MCF 10A (cell line): ENCODE measurements around the gene PTPRCAP. TPM values are rescaled to one million over a fixed set of nuclear protein-coding genes. Genes with fewer than 3 reads are reported as not detected.
"Not testable (repeated sequence)": the region's sequence is repeated elsewhere in the genome, so short reads cannot be mapped to it uniquely, and the experiment has no call there.

Experiments
- Bru-seq: library from RNA; stranded (reverse); fragments of 400-500 nt; gene quantifications from one replicate; lab custom pipeline; 2021; lab: Mats Ljungman, UMichigan
- BruChase-seq, 2 experiments: library from RNA; stranded (reverse); fragments of 400-500 nt; gene quantifications; one replicate each; lab custom pipeline; 2021; lab: Mats Ljungman, UMichigan
- BruUV-seq: library from RNA; stranded (reverse); fragments of 400-500 nt; replicated peaks from 2 replicates; lab custom pipeline; 2021; lab: Mats Ljungman, UMichigan
- CTCF ChIA-PET: fragments of 300-600 bp; sonication (Branson Sonifier 250); formaldehyde crosslinking; extraction: SDS; loops from one replicate; lab custom pipeline; 2021; ENCODE audit warnings: antibody characterized with exemption, inconsistent platforms; lab: Yijun Ruan, JAX
- POLR2A ChIA-PET: fragments of 300-600, 350-650 bp; sonication (Branson Sonifier 250); formaldehyde crosslinking; extraction: SDS; loops from one replicate; lab custom pipeline; 2020; ENCODE audit warnings: antibody characterized with exemption, inconsistent platforms; lab: Yijun Ruan, JAX
- DNase-seq: peaks from one replicate; pipeline ENCODE4 v3.0.0-alpha.2; 2018; ENCODE audit not compliant: unreplicated experiment
- H3K27ac Mint-ChIP-seq: one replicate; pipeline ENCODE4 v1.8.0; 2022; ENCODE audit warnings: mild to moderate bottlenecking, low read depth, mixed read lengths; ENCODE audit not compliant: unreplicated experiment
- H3K27me3 Mint-ChIP-seq: one replicate; pipeline ENCODE4 v1.8.0; 2022; ENCODE audit warnings: mixed read lengths; ENCODE audit not compliant: insufficient read depth, unreplicated experiment
- H3K36me3 Mint-ChIP-seq: one replicate; pipeline ENCODE4 v1.8.0; 2022; ENCODE audit warnings: mild to moderate bottlenecking, moderate library complexity, mixed read lengths; ENCODE audit not compliant: insufficient read depth, unreplicated experiment
- H3K4me1 Mint-ChIP-seq: one replicate; pipeline ENCODE4 v1.8.0; 2022; ENCODE audit warnings: mixed read lengths; ENCODE audit not compliant: insufficient read depth, unreplicated experiment
- H3K4me3 Mint-ChIP-seq: one replicate; pipeline ENCODE4 v1.8.0; 2022; ENCODE audit warnings: mild to moderate bottlenecking, moderate library complexity, mixed read lengths; ENCODE audit not compliant: unreplicated experiment
- H3K9me3 Mint-ChIP-seq: one replicate; pipeline ENCODE4 v1.8.0; 2022; ENCODE audit warnings: mixed read lengths; ENCODE audit not compliant: unreplicated experiment
- intact Hi-C: fragments of 100-400 bp; cut with micrococcal nuclease; formaldehyde crosslinking; loops from 2 replicates; pipeline ENCODE4 v1.14.1; 2022
- long read RNA-seq: library from polyadenylated mRNA; stranded (forward); transcript quantifications from one replicate; pipeline ENCODE4 v2.0.0, GENCODE V29; 2022
- total RNA-seq: library from RNA; stranded (reverse); gene quantifications from 2 replicates; pipeline ENCODE4 v1.2.3, GENCODE V29; 2022
- TF ChIP-seq, protein P1 (sequence below): fragments of 200-600 bp; IDR thresholded peaks from one replicate; pipeline ENCODE4 v1.8.0; 2022; ENCODE audit warnings: antibody characterized with exemption, mild to moderate bottlenecking; ENCODE audit not compliant: unreplicated experiment

PTPRCAP gene, protein sequence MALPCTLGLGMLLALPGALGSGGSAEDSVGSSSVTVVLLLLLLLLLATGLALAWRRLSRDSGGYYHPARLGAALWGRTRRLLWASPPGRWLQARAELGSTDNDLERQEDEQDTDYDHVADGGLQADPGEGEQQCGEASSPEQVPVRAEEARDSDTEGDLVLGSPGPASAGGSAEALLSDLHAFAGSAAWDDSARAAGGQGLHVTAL
- total RNA-seq (0.54 and 0.86 TPM in 2 replicates), Bru-seq, nascent RNA (percentile 43 among the genes with signal in this experiment), BruChase-seq, experiment 1, labeled RNA remaining after a 6-hour chase (percentile 50 among the genes with signal in this experiment), BruChase-seq, experiment 2, labeled RNA remaining after a 2-hour chase (percentile 47 among the genes with signal in this experiment)
- long read RNA-seq = 0 reads

DNA sequence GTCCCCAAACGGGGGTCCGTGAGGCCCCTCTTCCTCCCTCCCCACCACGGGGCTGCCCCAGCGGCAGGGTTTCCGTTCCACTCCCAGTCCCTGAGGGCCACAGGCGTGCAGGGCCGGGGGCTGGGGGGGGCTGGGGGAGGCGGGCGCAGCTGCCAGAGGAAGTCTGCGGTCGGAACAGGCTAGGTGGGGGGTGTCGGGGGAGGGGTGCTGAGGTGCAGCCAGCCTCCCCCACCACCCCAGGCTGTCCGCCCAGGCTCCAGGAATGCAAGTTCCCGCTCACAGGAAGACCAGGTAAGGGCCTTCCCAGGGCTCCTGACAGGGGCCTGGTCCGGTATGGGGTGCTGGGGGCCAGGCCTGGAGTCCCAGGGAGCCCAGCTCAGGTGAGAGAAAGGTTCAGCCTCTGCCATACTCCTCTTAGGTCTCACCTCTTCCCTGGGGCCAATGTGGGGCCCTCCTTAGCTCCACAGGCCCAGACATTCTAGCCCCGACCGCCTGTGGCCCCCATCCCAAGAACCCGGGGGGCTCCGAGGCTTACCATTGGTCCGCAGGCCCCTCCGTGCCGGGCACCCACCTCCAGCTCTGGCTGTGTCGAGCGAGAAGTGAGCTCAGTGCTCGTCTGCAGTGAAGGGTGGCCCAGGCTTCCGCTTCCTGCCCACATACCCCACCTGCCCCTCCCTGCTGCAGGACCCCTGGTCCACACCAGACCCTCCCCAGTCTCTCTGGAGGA lies at the start of gene PTPRCAP:
Gene PTPRCAP, minus strand, starts transcription at position 601 of the 727 bp plus-strand sequence. Its CDS starts 63 bp downstream, at position 538.
- no TSS peak for BruUV-seq
- POLR2A ChIA-PET = interaction anchor here (1.0 to 1.5 kb wide), 3 partner anchors 9 to 36 kb away, joined by 3 to 5 read pairs (median 3); partner anchors contain the start of genes PPP1CA and RPS6KB2

DNA sequence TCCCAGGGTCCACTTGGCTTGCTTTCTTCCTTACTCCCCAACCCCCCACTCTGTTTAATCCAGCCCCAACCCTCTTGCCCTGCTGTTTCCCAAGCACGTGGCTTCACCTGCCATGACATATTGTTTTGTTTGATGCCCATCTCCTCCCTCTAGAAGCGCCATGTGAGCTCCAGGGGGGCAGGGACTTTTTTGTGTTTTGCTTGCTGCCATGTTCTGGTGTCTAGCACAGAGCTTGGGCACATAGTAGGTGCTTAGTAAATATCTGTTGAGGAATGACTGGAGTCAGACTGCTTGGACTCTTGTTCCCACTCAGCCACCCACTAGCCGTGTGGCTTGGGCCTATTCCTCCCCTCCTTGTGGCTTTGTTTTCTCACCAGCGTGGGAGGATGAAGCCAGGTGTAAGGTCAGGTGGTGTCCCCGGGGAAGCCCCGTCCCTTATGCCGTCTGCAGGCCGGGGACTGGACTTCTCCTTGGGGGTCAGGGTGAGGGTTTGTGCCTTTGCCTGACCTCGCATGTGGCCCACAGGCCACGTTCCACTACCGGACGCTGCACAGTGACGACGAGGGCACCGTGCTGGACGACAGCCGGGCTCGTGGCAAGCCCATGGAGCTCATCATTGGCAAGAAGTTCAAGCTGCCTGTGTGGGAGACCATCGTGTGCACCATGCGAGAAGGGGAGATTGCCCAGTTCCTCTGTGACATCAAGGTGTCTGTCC lies 49.2 kb upstream of the PTPRCAP start:
- no peak for DNase-seq
- Mint-ChIP-seq H3K9me3 (no peaks in the 10 kb centered on the region), H3K4me3 (no peak overlapping the region), H3K27ac (peak overlapping the region; percentile 4), H3K27me3 (no peaks in the 10 kb centered on the region), H3K4me1 (peaks cover 36% of the 10 kb centered on the region), H3K36me3 (peaks cover 49% of the 10 kb centered on the region)
- TF ChIP-seq, protein P1, sequence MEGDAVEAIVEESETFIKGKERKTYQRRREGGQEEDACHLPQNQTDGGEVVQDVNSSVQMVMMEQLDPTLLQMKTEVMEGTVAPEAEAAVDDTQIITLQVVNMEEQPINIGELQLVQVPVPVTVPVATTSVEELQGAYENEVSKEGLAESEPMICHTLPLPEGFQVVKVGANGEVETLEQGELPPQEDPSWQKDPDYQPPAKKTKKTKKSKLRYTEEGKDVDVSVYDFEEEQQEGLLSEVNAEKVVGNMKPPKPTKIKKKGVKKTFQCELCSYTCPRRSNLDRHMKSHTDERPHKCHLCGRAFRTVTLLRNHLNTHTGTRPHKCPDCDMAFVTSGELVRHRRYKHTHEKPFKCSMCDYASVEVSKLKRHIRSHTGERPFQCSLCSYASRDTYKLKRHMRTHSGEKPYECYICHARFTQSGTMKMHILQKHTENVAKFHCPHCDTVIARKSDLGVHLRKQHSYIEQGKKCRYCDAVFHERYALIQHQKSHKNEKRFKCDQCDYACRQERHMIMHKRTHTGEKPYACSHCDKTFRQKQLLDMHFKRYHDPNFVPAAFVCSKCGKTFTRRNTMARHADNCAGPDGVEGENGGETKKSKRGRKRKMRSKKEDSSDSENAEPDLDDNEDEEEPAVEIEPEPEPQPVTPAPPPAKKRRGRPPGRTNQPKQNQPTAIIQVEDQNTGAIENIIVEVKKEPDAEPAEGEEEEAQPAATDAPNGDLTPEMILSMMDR = no peak
- BruUV-seq = no TSS peak
- ChIA-PET CTCF (interaction anchor here (0.7 to 1.2 kb wide), 2 partner anchors 18 to 20 kb away, joined by 3 read pairs; no protein-coding TSS in a partner anchor), POLR2A (no interaction called here)
- intact Hi-C loops = no loop called here

More for the DNA sequence above, at the start of gene PTPRCAP:
- Mint-ChIP-seq H3K4me1 (peaks cover 8% of the 10 kb centered on the region), H3K27me3 (no peaks in the 10 kb centered on the region), H3K9me3 (no peaks in the 10 kb centered on the region), H3K36me3 (peaks cover 46% of the 10 kb centered on the region), H3K4me3 (no peak within 1 kb of the TSS), H3K27ac (no peak within 1 kb of the TSS)
- DNase-seq = no peak
- TF ChIP-seq, protein P1 = no peak
- intact Hi-C loops = no loop called here
- CTCF ChIA-PET = interaction anchor here (0.7 kb wide), 1 partner anchor 8 kb away, joined by 3 read pairs; no protein-coding TSS in a partner anchor

DNA sequence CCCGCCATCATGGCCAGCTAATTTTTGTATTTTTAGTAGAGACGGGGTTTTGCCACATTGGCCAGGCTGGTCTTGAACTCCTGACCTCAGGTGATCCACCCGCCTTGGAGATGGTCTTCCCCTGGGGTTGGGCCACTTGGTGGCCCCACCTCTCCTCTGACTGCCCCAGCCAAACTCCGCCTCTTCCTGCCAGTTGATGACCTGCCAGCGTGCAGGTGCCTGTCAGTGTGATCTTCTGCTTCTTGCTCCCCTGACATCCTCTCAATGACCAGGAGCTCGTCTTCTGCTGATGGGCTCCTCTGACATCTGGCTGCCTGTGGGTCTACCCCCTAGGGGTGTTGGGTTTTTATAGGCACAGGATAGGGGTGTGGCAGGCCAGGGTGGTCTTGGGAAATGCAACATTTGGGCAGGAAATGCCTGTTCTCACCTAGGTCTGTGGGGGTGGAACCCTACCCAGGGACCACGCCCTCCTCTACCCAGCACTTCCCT lies 48.4 kb upstream of the PTPRCAP start:
- H3K27me3 Mint-ChIP-seq, intact Hi-C loops, BruUV-seq, H3K9me3 Mint-ChIP-seq, DNase-seq, H3K4me3 Mint-ChIP-seq: not testable (repeated sequence)
- ChIA-PET POLR2A (interaction anchor here (1.1 kb wide), 1 partner anchor 57 kb away, joined by 3 read pairs; no protein-coding TSS in a partner anchor), CTCF (interaction anchor here (0.6 to 1.2 kb wide), 4 partner anchors 16 to 173 kb away, joined by 3 to 5 read pairs (median 3); no protein-coding TSS in a partner anchor)
- H3K36me3 Mint-ChIP-seq = peaks cover 44% of the 10 kb centered on the region
- peaks cover 36% of the 10 kb centered on the region for H3K4me1 Mint-ChIP-seq
- H3K27ac Mint-ChIP-seq = peak overlapping the region; percentile 4

DNA sequence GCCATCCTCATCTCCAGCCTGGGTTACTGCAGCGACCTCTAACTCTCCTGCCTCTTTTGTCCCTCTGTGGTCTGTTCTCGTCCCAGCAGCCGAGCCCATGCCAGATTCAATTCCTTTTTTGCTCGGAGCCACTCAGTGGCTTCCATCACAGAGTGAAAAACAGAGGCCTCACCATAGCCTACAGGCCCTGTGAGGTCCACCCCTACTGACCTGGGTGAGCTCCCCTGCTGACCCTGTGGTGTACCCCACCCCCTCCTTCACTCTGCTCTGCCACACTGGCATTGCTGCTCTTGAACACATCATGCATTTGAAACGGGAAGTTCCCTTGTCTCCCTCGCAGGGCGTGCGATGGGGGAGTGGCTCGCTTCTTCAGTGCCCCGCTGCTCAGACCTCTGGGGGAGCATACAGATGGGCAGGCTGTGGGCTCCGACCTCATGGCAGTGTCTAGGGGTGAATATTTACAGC lies 47.4 kb upstream of the PTPRCAP start:
- TF ChIP-seq, protein P1 = no peak
- Mint-ChIP-seq H3K9me3 (no peaks in the 10 kb centered on the region), H3K27me3 (no peaks in the 10 kb centered on the region), H3K4me1 (peaks cover 36% of the 10 kb centered on the region), H3K36me3 (peaks cover 42% of the 10 kb centered on the region), H3K4me3 (peak overlapping the region; percentile 90), H3K27ac (no peak overlapping the region)
- POLR2A ChIA-PET = interaction anchor here (0.9 to 1.1 kb wide), 2 partner anchors 17 to 56 kb away, joined by 3 read pairs; no protein-coding TSS in a partner anchor
- DNase-seq = no peak
- CTCF ChIA-PET = no interaction called here
- BruUV-seq = no TSS peak
- intact Hi-C loops = no loop called here
